Measurements from ENCODE around the gene VWA2.

VWA2 gene

DNA sequence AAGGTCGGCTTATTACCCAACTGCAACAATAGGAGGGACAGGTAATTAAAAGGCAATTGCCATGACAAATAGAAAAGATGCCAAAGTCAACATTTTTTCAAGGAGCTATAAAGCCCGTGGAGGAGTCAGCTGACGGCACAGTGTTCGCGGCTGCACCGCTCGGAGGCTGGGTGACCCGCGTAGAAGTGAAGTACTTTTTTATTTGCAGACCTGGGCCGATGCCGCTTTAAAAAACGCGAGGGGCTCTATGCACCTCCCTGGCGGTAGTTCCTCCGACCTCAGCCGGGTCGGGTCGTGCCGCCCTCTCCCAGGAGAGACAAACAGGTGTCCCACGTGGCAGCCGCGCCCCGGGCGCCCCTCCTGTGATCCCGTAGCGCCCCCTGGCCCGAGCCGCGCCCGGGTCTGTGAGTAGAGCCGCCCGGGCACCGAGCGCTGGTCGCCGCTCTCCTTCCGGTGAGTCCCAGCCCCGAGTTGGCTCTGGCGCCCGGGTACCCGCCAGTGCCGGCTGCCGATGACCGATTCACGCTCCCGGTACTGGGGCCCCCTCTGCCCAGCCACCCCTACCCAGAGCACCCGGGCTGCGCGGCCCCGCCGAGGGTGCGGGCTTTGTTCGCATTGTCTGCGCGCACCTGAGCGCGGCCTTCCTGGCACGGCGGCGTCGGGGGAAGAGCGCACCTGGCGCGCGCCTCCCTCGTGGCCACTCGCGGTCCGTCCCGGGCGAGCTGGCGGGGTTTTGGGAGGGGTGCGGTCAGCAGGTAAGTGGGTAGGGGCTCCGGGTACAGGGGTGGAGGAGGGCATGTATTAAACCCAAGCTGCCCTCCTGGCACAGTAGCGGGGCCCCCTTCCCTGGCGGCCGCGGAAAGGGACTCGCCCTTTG, at the start of gene VWA2:
Gene VWA2 (plus strand): TSS at position 138 of the 877 bp plus-strand sequence. CDS start 9,460 bp downstream, outside the sequence.
- DNase-seq, result no peak

- no peak for DNase-seq
Observed at GRCh38 chr10:114189700-114190099, 49.4 kb upstream of the VWA2 start.

GRCh38 chr10:114195079-114195478, 44.0 kb upstream of the VWA2 start:
- DNase-seq, result no peak

DNA sequence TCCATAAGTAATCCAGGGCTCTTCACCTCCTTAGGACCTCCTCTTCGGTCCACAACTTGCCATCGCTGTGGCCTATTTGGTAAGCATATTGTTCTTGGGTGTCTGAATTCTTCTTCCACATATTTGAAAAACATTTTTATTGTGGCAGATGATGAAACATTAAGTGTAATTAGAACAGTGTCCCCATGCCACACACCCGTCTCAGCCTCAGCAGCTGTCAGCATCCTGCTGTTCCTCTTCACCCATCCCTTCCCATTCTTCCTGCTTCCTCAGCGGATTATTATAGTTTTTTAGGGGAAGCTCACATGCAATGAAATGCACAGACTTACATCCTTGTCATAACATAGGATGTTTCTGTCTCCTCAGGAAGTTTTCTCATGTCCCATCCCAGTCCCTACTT, 39.8 kb upstream of the VWA2 start:
- no peak for DNase-seq

GRCh38 chr10:114202812-114203211, 36.2 kb upstream of the VWA2 start:
- no peak for DNase-seq

DNA sequence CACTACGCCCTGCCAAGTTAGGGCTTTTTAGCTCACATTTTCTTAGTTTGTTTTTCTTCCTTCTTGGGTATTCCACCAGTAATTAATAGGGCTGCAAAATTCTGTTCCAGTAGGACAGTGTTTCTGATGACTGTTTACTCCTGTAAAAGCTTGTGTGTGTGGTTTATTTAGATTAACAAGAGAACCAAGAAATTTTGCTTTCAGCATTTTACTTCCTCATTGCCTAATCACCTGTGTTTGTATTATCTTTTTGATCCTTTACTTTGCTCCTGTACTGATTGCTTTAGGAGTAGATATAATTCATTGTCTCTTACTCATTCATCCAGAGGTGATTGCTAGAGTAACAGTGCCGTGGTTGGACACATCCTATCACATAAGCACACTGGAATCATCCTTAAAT, 32.2 kb upstream of the VWA2 start:
- no peak for DNase-seq

DNA sequence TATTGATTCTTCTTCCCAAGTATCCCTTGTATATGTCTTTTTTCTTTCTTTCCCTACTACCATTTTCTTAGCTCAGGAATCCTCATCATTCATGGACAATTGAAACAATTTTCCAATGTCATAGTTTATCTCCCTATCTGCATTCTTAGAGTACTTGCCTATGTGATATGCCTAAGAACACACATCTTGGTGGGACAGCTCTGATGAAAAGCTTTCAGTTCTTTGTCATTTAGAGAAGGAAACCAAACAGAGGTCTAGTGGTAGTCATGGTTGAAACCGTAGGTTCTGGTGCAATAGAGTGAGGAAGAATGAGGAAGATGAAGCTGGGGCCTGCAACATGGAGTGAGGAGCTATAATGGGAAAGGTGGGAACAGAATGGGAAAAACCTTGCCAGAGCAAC, 31.7 kb upstream of the VWA2 start:
- DNase-seq, result no peak

- DNase-seq, result no peak
Observed at GRCh38 chr10:114208351-114208750, 30.7 kb upstream of the VWA2 start.

DNA sequence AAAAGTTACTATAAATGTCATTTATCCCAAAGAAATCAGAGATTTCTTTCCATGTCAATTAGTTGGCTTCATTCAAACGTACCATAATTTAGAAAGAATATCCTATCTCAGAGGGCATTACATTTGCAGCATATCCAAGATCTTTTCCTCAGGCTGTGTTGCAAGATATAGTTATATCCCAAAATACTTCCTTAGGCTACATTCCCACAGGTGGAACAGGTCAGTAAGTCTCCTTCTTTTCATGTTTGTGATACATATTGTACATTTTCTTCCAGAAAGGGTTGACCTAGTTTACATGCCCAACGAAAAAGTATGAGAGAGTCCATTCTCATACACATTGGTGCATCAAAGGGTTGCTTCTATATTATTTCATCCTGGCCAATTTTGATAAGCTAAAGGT, 26.9 kb upstream of the VWA2 start:
- DNase-seq, result no peak

DNA sequence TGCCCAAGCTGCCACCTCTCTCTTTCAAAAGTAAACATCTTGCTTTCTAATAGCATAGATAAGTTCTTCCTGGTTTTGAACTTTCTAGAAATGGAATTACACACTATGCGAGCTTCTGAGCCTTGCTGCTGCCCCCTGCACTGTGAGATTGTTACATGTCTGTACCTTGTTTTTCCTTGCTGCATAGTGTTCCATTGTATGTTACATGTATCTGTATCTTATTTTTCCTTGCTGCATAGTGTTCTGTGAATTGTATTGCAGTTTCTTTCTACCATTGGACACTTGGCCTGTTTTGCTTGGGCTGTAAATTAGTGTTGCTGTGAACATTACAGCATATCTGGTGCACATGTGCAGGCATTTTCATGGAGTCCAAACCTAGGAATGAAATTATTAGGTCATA, 24.0 kb upstream of the VWA2 start:
- no peak for DNase-seq

DNA sequence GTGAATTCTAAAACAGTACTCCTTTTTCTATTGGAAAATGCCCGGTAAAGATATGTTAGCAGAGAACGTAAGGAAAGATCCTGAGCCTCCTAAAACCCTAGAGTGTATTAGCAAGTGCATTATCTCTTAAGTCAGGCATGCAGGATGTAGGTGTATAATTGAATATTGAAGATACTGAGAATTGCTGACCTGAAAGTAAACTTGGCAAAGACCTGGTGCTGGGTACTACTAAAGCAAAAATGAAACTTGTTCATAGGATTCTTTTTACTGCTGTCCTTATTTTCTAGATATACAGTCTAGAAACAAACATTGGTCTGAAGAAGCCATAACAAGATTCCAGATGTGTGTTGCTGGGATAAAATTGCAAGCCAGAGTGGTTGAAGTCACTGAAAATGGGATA, 18.8 kb upstream of the VWA2 start:
- DNase-seq, result no peak

DNA sequence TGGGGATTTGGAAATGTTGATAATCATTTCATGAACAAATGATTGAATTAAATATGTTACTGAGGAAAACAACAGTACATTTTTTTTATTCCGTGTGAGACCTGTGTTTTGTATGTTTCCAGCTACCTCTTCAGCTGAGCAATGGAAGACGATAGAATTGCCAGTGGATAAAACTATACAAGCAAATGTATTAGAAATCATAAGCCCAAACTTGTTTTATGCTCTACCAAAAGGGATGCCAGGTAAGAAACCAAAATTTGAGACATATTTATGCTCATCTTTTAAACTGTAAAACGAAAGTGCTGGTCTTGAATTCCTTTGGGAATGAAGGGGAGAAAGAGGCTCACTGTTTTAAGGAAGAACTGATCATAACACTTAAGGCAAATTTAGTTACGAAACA, 17.8 kb upstream of the VWA2 start:
- no peak for DNase-seq

- no peak for DNase-seq
Observed at GRCh38 chr10:114223066-114223465, 16.0 kb upstream of the VWA2 start.

DNA sequence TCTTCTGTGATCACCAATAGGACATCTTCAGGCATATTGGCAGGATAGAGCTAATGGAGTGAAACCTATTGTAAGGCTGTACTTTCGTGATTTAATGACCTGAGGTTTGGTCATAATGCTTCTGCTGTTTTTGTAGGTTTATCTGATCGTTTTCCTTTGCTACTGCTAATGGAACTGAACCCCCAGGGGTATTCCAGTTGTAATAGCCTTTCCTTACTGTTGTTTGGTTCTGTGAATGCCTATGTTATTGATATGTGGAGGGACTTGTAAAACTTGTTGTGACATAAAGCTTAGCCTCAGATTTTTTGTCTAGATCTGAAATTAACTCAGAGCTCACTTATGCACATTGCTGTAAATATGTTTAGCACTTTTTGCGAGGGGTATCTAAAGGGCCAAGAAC, 10.9 kb upstream of the VWA2 start:
- no peak for DNase-seq

- DNase-seq, result no peak
Observed at GRCh38 chr10:114232561-114233176, 6.4 kb upstream of the VWA2 start.

GRCh38 chr10:114233482-114233881, 5.6 kb upstream of the VWA2 start:
- no peak for DNase-seq

GRCh38 chr10:114234132-114234531, 4.9 kb upstream of the VWA2 start:
- DNase-seq, result no peak

DNA sequence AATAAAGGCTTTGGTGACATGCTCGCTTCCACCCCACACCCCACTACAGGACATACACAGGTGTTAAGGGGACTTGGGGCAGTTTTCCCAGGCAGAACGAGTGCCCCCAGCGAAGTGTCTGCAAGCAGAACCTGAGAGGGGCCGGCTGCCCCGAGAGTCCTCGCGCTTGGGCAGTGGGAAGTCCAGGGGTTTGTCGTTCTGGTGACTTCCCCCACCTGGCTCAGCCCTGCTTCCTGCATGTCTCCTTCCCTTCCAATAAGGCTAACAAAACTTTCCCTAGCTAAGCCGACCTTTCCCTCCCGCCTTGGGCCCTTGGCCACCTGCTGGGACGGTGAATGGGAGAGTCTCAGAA, 916 bp downstream of the VWA2 start:
- no peak for DNase-seq

- DNase-seq, result no peak
Observed at GRCh38 chr10:114242235-114242634, 3.2 kb downstream of the VWA2 start.

- DNase-seq, result no peak
Observed at GRCh38 chr10:114243661-114244060, 4.6 kb downstream of the VWA2 start.

DNA sequence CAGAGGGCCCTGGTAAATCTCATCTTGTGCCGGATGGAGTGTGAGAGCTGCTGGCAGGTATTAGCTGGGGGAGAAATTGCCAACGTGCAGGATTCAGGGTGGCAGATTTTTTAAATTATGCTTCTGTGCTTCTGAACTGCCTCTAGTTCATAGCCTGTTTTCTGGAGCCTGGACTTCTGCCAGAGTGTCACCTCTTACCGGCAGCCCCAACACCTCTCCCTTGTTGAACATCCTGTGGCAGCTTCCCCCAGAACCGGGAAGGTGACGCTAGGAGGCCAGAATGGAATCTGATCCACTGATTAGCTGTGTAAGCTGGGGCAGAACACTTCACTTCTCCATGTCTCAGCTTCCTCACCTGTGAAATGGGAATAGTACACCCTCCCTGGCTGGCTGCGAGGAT, 5.1 kb downstream of the VWA2 start:
- no peak for DNase-seq

GRCh38 chr10:114245121-114245791, 6.2 kb downstream of the VWA2 start:
- DNase-seq, result no peak

DNA sequence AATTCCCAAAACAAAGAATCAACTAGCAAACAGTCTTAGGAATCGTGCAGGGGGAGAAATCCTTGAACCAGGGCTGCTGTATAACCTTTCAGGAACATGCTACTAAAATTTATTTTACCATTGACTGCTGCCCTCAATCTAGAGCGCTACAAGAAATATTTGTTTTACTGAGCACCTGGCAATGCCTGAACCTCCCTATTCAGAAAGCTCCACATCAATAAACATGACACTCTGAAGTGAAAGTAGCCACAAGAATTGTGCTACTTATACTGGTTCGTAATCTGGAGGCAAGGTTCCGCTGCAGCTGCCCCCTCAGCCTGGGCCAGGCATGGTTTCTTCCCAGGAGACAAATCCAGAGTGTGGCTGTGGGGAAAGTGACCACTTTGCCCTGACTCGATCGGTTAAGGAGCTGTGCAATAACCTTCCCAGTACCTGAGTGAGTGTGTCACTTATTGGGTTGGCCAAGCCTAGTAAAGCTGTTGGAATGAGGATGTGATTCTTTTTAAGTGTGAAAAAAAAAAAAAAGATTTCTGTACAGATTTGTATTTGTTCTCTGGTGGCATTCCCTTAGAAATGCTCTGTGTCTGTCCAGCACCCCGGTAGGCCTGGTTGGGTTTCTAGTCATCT, 7.7 kb downstream of the VWA2 start:
- no peak for DNase-seq

- no peak for DNase-seq
Observed at GRCh38 chr10:114250236-114250635, 11.2 kb downstream of the VWA2 start.

Data from hippocampal formation (tissue), 2 donors.